Stimulated activated CD4-positive, alpha-beta T cell treated with anti-CD3 and anti-CD28 coated beads, Interleukin-4, amount 100 ng/mL, for 1 hour (primary cell): ENCODE results near the gene RPL22.

ENCODE experiments used
- DNase-seq: peaks from one replicate; pipeline ENCODE4 v3.0.0-alpha.2; 2020

RPL22 gene

DNA sequence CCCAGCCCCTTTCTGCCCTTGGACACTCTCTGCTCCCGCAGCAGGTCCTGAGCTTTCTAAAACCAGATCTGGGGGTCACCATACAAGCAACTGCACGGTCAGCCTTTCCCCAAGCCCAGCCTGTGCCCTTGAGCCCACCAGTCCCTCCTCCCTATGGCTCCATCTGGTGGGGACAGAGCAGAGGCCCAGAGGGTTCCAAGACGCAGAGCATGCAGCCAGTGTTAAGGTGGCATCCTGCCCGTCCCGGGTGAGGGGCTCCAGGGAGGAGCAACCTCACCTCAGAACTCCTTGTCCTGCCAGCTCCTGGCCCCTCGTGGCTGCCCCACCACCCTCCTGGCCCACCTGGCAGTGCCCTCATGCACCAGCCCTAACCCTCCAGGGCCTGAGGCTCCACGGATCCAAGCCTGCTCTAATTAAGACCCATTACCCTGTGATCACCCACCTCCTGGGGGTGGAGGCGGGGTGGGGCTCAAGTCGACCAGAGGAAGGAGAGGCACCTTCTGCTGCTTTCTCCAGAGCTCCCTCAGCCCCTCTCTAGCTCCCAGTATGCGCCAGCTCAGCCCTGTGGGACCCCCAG lies 27.8 kb downstream of the RPL22 start:
- DNase-seq: no peak

DNA sequence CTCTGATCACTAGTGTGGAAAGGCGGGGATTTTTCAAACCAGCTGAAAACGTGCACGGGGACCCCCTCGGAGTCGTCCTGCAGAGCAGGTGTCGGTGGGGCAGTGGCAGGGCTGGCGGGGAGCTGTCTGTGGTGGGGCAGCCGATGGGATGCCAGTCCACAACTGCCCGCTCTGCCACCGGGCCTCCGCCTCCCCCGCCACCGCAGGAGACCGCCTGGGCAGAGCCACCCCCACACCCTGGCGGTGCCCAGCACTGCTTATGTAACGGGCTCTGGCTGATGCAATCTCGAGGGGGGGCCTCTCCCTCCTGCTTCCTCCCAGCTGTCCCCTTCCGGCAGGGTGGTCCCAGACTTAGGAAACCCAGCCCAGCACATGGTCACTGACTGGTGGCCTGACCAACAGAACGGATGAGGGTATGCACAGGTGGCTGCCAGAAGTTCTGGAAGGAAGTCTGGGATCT lies 28.6 kb downstream of the RPL22 start:
- no peak for DNase-seq

DNA sequence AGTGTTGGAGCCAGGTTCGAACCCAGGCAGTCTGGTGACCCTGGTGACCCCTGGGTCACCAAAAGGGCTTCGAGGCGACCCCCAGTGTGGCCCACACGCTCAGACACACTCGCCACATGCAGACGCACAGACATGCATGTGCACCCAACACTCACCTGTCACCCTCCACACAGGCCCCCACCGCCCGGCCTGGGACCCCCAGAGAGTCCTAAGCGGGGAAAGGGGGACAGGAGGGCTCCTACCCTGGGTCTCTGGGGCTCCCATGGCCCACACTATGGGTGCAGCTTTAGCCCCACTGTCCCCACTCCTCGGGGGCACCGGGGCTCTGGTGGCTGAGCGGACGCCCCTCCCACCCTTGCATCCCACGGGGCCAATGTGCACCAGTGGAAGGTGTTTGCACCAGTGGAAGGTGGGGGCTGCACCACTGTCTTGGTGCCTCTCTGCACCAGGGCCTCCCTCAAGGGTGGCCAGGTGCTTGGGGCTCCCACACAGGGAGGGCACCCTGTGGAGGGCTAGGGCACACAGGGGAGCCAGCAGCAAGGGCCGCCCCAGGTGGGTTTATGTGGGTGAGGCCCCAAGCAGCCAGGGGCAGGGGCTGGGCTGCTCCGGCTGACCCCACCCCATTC lies 29.2 kb downstream of the RPL22 start:
- no peak for DNase-seq

DNA sequence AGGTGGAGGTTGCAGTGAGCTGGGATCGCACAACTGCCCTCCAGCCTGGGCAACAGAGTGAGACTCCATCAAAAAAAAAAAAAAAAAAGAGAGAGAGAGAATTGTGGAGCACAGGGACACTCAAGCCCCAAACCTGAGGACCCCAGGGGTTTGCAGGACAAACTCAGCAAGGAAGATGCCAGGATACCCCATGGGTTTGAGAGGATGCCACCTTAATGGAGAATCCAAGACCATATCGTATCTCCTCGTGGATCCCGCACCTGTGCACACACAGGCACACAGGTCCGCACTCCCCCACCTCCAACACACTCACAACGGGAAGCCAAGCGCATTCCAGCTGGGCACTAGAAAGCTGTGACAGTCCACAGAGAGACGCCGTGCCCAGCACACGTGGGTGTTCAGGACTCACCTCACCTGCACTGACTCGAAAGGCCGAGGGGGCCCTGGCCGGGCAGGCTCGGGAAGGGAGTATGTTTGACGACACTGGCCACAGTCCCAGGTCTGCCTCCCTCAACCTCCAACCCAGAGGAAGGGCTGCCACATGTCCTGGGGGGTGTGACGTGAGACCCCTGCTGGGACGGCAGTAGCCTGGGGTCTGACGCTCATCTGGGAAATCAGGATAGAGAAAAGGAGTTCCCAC lies 30.3 kb downstream of the RPL22 start:
- DNase-seq: no peak

DNA sequence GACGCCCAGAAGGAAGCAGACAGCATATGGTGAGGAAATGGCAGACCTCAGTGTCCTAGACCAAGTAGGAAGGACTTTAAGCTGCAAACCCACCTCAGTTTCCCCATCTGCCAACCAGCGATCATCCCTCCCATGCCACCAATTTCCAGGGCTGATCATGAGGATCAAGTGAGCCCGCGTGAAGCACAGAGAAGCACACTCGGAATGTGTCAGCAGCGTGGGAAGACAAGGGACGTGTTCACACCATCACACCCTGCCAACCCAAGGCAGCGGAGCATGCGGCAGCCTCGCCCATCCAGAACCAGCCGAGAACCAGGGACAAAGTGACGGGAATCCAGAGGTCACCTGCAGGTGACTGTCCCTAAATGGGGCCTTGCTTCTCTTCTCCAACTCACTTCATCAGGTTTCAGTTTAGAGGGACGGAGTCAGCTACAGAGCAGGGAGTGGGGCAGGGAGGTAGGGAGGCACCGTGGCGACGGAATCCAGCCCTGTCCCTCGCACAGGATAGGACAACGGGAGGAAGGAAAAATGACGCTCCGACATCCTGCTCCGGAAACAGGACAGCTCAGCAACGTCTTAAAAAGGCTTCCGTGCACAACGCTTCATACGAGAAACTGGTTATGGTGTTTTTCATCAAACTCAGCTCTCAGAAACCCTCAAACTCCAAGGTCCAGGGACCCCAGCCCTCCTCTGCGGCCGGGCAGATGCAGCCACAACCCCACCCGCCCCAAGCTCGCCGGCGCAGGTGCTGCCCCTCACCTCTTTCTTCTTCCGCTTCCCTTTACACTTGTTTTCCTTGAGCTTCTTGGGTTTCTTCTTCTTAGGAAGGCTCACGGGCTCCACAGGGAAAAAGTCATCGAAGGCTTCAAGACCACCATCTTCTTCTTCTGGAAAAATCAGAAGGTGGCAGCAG lies 31.7 kb downstream of the RPL22 start:
- no peak for DNase-seq

DNA sequence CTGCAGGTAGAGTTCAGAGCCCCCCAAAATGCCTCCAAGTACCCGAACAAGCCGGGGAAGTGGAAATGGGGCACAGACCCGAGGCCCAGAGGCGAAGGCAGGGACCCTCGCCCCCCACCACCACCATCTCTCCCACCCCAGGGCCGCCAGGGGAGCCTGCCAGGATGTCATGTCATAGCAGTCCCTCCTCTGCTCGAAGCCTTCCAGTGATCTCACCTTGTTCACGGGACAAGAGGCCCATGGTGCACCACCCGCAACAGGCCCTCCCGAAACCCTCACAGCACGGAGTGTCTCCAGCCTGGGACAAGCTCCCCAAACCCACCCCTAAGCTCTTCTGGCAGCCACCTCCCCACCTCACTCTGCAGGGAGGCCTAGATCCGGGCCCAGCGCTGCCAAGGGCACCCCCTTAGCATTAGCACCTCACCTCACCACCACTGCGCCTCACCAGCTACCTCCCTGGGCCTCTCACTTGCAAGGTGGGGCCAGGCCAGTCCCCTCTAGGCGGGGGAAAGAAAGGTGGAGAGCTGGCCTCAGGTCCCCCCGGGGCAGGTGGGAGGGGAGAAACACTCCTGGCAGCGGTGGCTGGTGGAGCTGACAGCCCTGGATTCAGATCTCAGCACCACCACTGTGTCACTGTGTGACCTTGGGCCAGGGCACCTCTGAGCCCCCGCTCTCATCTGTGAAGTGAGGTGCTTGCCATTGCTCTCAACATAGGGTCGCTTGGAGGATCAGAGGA lies 32.6 kb downstream of the RPL22 start:
- DNase-seq: no peak

DNA sequence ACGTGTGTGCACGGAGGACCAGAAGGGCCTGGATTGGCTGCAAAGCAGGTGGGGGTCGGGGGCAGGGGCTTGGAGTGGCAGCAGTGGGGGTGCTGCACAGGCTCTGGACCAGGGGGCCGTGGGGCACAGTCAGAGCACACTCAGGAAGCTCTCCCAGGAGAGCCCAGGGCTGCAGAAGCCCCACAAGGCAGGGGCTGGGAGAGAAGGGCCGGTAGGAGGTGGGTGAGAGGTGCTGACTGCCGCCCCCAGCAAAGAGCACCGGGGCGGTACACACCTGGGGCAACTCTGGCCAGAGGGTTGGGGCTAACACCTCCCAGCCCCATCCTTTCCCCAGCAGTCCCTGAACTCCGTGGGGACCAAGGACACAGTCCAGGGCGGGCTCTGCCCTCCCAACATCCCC lies 33.2 kb downstream of the RPL22 start:
- DNase-seq: no peak

DNA sequence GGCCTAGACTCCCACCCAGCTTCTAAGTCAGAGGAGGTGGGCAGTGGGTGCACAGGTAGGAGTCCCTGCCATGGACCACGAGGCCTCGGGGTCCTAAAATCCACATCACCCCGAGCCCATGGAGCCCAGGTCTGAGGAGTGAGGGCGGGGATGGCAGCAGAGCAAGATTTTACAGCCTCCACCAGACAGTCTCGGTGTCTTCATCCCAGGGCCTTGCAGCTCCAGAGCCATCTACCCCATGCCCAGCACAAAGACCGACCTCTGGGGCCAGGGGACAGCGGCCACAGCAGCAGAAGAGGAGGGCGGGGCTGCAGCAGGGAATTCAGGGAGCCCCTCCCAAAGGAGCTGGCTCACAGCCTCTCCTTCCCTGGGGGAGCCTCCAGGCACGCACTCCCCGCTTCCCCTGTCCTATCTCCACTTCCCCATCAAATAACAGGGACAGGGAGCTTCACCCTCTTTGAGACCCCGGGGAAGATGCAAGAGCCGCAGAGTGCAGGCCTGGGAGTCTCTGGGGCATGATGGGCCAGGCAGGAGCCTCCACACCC lies 33.9 kb downstream of the RPL22 start:
- DNase-seq: no peak

DNA sequence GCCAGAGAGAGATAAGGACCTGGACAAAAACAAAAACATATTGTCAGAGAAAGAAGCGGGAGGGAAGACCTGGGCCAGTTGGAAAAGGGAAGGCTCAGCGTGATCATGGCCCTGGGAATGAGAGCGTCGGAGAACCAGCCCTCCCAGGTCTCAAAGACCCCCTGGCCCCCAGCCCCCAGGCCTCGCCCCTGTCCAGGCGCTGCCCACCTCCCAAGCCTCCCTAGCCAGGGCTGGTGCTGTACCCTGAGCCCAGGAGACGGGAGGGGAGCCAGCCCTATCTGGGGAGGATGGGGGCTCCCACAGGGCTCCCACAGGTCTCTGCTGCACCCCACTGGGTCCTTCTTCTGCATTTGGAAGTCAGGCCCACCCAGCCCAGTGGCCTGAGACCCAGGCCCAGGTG lies 34.4 kb downstream of the RPL22 start:
- no peak for DNase-seq

DNA sequence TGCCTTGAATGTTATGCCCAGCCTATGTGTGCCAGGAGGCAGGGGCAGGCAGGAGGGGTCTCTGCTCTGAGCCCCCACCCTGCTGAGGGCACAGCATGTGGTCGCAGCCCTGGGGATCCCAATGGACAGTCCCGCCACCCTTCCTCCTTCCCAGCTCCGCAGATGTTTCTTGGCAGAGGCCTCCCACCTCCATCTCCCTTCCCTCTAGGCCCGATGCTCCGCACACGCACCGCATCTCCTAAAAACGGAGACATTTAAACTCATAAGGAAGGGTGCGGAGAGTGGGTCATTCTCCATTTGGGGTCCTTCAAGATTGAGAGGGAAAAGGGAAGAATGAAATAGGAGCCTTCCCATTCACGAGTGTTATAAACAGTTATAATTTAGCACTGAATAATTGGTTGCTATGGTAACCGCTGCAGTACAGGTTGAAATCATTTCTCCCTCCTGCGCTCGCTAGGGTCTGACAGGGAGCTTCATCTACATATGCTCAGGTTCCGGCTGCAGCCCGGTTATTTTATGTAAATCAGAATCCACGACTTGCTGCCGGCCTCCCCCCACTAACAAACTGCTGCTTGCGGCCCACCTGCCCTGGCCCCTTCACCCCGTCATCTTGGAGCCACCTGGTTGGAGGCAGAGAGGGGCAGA lies 35.3 kb downstream of the RPL22 start:
- no peak for DNase-seq

DNA sequence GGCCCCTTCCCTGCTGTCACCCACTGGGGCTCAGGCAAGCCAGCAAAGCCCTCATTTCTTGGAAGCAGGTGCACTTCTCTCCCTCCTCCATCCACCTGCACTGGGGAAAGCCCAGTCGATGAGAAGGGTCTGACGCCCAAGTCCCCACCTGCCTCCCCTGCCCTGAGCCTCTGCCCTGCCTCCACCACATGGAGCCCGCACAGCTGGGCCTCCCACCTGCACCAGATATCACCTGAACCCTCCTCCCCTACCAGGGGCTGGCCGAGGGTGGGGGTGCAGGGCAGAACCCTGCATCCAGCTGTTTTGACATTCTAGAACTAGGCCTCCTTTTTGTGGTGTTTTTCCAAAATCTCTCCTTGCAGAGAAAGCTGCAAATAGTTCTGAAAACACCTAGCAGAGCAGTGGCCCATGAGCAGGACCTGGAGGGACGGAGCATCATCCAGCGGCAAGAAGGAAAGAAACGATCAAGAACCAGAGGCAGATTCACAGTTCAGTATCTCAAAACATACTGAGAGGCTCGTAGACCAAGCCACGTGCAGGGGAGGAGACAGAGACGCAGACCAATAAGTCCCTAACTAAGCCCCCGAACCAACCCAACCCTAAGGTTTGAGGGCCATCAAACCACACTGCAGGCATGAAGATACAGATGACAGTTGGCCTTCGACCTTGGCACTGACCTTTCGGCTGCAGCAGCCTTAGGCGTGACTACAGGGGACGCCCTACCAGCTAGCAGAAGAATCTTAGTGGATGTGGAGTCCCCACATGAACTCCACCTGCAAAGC lies 36.0 kb downstream of the RPL22 start:
- DNase-seq: no peak

DNA sequence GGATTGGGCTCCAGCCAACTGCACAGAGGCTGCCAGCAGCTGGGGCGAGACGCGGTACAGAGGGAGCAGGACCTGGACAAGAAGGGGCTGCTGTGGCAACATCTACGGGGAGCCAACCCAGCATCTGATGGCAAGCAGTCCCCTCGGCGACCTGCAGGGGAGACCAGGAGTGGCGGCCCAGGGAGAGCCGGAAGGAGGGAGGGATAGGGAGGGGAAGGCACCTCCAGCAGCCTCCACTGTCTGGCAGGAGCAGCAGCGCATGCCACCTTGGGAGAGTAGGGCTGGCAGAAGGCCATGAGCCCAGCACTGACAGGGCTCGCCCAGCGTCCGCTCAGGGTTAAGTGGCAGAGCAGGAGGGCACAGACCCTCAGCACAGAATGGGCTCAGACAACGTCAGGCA lies 36.6 kb downstream of the RPL22 start:
- no peak for DNase-seq

DNA sequence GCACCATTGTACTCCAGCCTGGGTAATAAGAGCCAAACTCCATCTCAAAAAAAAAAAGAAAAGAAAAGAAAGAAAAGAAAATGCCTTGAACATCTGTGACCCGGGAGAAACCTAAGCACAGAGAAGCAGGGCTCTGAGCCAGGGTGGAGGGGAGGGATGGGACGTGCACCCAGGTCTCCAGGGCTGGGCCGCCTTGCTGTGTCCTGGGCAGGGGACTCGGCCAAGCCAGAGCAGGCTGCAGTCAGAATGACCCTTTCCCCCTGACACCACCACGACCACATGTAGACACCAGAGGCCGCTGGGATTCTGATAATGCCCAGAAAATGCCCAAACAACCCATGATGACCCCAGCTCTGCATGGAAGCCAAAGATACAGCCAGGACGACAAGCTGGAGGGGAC lies 37.1 kb downstream of the RPL22 start:
- DNase-seq: no peak

DNA sequence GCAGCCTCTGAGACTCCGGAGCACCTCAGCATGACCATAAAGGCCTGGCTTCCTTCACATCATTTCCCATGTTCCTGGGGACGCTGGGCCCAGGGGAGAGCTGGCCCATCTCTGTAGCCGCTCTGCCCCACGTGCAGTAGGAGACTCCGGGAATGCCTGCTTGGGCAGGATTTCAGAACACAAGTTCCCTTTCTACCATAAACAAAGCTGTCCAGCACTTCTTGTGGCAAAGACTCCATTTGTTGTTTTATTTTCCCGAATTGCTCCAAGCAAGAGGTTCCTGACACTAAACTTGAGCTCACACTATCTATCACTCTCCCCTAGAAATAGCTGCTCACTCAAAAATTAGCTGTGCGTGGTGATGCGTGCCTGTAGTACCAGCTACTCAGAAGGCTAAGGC lies 41.2 kb downstream of the RPL22 start:
- DNase-seq: no peak

DNA sequence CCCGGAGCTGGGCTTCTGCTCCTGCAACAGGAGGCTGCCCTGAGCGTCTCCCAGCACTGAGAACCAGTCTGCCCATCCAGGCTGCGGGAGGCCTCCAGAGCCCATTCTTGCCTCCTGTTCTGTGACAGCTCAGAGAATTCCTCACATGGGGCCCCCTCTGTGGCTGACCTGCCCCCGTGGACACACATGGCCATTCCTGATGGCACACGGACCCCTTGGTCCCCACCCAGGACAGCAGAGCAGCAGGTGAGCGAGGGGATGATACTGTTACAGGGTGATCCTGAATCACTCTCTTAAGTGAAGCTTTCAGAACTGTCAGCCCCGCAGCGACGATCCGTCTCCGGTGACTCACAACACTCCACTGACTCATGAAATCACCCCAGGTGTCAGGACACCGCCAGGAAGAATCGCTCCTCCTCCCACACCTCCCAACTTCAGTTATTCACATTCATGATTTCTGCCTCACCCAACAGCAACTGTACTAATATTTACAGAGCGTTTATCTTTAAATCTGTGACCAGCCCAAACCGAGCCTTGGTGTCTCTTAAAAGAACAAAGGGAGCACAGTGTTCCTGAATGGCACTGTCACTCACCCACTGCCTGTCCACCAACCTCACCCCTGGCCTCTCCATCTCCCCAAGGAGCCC lies 41.7 kb downstream of the RPL22 start:
- peak; percentile 37 for DNase-seq

DNA sequence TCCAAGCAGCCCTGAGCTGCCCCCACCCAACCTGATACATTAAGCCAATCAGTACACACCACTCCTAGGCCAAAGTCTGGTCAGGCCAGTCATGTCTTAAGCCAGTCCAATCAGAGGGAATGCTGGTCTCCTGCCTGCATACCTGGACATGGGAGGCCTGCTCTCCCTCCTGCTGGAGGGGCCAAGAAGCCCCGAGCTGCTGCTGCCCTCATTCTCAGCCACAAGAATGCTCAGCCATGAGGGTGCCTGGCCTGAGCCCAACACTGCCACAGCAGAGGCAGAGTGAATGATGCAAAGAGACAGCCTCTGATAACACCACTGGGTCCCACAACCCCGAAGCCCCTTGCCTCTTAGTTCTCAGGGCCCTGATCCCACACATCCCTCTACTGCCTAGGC lies 42.3 kb downstream of the RPL22 start:
- DNase-seq: no peak

DNA sequence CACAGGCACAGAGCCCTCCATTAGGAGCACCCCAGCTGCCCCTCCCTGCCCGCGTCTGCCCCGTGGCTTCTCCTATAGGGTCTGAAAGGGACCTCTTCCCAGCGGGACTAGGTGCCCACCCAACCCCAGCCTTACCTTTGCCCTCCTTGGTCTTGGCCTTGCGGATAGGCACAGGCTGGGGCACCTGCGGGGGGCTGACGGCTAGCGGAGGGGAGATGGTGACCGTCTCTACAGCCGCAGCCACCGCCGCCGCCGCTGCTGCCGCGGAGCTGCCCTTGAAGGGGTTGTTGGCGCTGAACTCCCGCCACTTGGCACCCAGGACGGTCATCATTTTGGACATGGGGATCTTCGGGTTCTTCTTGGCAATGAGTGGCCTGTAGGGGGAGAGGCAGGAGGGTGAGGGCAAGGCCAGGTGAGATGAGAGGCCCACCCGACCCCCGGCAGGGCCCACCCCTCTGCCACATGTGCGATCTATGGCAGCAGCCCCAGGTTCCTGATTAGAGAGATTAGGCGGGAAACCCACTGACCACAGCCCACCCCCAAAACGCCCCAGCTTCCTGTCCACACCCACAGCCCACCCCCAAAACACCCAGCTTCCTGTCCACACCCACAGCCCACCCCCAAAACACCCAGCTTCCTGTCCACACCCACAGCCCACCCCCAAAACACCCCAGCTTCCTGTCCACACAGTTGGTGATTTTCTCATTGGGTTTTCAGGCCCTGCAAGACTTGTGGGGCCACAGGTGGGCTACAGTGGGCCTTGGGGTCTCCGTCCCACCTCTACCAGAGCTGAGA lies 44.7 kb downstream of the RPL22 start:
- DNase-seq: no peak

DNA sequence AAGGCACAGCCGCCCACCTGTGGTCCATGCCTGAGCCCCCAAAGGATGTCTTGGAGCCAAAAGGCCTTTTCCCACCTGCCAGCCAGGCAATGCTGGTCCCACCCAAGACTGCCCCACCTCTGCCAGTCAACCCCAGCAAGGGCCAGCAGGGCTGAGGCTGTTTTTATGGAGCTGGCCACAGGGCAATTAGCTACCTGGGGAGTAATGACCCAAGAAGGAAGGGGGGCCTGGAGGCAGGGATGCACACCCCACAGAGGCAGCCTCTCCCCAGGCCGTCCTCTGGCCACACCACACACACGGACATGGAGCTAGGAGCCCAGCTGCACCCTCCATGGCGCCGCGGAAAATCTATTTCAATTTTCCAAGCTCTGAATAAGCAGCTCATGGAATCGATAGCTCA lies 46.5 kb downstream of the RPL22 start:
- no peak for DNase-seq

DNA sequence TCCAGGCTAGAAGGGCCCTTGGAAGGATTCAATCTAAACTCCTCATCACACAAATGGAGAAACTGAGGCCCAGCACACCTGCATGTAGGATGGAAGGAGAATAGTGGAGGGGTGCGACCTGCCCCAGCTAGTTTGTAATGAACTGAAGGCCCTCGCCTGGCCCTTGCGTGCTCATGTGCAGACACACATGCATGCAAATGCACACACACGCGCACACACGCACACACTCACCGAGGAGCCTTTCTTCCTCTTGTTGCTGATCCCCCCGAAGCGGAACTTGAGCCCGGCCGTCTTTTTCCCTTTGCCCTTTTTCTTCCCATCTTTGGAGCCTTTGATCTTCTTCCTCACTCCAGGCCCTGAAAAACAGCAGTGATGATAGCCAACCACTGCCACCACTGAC lies 47.2 kb downstream of the RPL22 start:
- no peak for DNase-seq

DNA sequence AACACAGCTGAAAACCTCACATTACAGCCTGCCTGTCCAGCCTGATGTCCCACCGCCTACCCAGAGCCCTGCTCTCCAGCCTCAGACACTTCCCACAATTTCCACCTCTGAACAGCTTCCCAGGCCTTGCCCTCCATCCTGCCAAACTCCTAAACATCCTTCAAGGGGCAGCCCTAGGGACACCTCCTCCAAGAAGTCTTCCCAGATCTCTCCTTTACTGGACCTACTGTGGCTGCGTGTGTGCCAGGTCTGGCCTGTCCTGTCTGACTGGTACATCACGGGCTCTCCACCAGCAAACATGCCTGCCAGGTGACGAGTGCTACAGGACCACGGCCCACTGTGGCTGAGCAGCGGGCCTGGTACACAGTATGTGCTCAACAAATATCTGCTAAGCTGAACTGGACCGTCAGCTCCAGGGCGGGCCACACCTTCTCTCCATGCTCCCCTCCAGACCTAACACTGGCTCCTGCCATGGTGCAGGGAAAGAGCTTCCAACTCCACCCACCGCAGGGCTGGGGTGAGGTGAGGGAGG lies 48.0 kb downstream of the RPL22 start:
- no peak for DNase-seq
